HepG2 (cell line): Measurements from ENCODE around the gene C2orf80. TPM values are rescaled to one million over a fixed set of nuclear protein-coding genes. Genes with fewer than 3 reads are reported as not detected.
A peak's percentile ranks its signal among the peaks of the same experiment; 100 is the strongest.

ENCODE experiments used
- ATAC-seq: fragments of 200-7000 bp; cut with Tn5 transposase; 3 replicates; pipeline ENCODE4 v1.9.1; 2020; ENCODE audit warnings: mild to moderate bottlenecking, moderate library complexity
- BruUV-seq: library from RNA; stranded (reverse); fragments of 400-500 nt; replicated peaks from 2 replicates; lab custom pipeline; 2021; lab: Mats Ljungman, UMichigan
- CTCF ChIA-PET: fragments of 300-600 bp; formaldehyde crosslinking; extraction: SDS; loops from one replicate; lab custom pipeline; 2021; ENCODE audit warnings: low total read pairs, inconsistent platforms, low intra/inter-chr PET ratio; lab: Yijun Ruan, JAX
- POLR2A ChIA-PET: fragments of 350-600 bp; sonication (Branson Sonifier 250); formaldehyde crosslinking; loops from one replicate; lab custom pipeline; 2020; ENCODE audit warnings: antibody characterized with exemption, inconsistent platforms; lab: Yijun Ruan, JAX
- DNase-seq: peaks from one replicate; pipeline ENCODE4 v3.0.0-alpha.2; 2015; ENCODE audit warnings: low spot score
- FAIRE-seq: peaks from 3 replicates; lab custom pipeline; 2011; peaks lifted over from hg19 to GRCh38; lab: Jason Lieb, UNC
- H2AFZ ChIP-seq: one replicate; pipeline ENCODE4 v1.6.1; 2011; ENCODE audit warnings: low read length, inconsistent platforms
- H3K27ac ChIP-seq: fragments of 300-600 bp; 3 replicates; pipeline ENCODE4 v1.8.0; 2011; ENCODE audit warnings: mixed run types, mild to moderate bottlenecking, mixed read lengths, low read length, inconsistent platforms; ENCODE audit not compliant: insufficient read depth; ENCODE audit errors: extremely low read length
- H3K27me3 ChIP-seq, 2 experiments: fragments of 200-600 bp in 1 of 2; 2 replicates in 1 of 2; 3 replicates in 1 of 2; pipeline versions ENCODE4 v1.6.0 to v1.8.0; 2011; ENCODE audit warnings: low read length in 2 of 2, mild to moderate bottlenecking in 2 of 2, moderate library complexity in 2 of 2, inconsistent platforms in 1 of 2; ENCODE audit not compliant: insufficient read depth in 2 of 2, control insufficient read depth in 1 of 2
- H3K36me3 ChIP-seq, 2 experiments: fragments of 200-600 bp in 1 of 2; replicated peaks in 1 of 2; 2 replicates in 1 of 2; 3 replicates in 1 of 2; pipeline versions ENCODE4 v1.5.1 to v1.8.0; 2011; ENCODE audit warnings: low read length in 2 of 2, inconsistent platforms in 1 of 2; ENCODE audit not compliant: insufficient read depth in 2 of 2, control insufficient read depth in 1 of 2
- H3K4me1 ChIP-seq: 2 replicates; pipeline ENCODE4 v1.5.1; 2012; ENCODE audit warnings: low read length, inconsistent platforms; ENCODE audit not compliant: insufficient read depth
- H3K4me2 ChIP-seq: 2 replicates; pipeline ENCODE4 v1.6.0; 2011; ENCODE audit warnings: low read depth, low read length, inconsistent platforms
- H3K4me3 ChIP-seq, 3 experiments: fragments of 200-600 bp in 1 of 3; sonication (generic), shearing (Covaris generic) in 1 of 3; replicated peaks in 1 of 3; 2 replicates each; pipeline ENCODE4 v1.5.1; 2011 to 2016; ENCODE audit warnings: low read length in 3 of 3, inconsistent platforms in 2 of 3, low read depth in 2 of 3, mild to moderate bottlenecking in 2 of 3, control low read depth in 1 of 3, mixed read lengths in 1 of 3; ENCODE audit not compliant: insufficient read depth in 1 of 3
- H3K79me2 ChIP-seq: one replicate; pipeline ENCODE4 v1.6.1; 2011; ENCODE audit warnings: low read length, inconsistent platforms; ENCODE audit not compliant: insufficient read depth
- H3K9ac ChIP-seq: 2 replicates; pipeline ENCODE4 v1.6.0; 2011; ENCODE audit warnings: mild to moderate bottlenecking, low read depth, low read length, inconsistent platforms; ENCODE audit not compliant: insufficient read depth
- H3K9me3 ChIP-seq: 2 replicates; pipeline ENCODE4 v1.5.1; 2012; ENCODE audit warnings: mild to moderate bottlenecking, low read length
- H4K20me1 ChIP-seq: 2 replicates; pipeline ENCODE4 v1.6.0; 2011; ENCODE audit warnings: inconsistent platforms, mild to moderate bottlenecking, low read length, moderate library complexity; ENCODE audit not compliant: insufficient read depth
- CHD4 ChIP-seq: fragments of 200-600 bp; sonication (generic); IDR thresholded peaks from 2 replicates; pipeline ENCODE4 v1.7.0; 2017; ENCODE audit warnings: mild to moderate bottlenecking, low read length, borderline replicate concordance
- CREB1 ChIP-seq, 2 experiments: fragments of 450-650 bp in 1 of 2; IDR thresholded peaks; 2 replicates each; pipeline ENCODE4 v1.6.1; 2016 to 2017; ENCODE audit warnings: control low read depth in 1 of 2, mild to moderate bottlenecking in 1 of 2, missing compliant biosample characterization in 1 of 2, missing genetic modification characterization in 1 of 2
- GABPA ChIP-seq, 2 experiments: IDR thresholded peaks; 2 replicates each; pipeline ENCODE4 v1.6.1; 2011 to 2016; ENCODE audit warnings: low read depth in 2 of 2, low read length in 1 of 2, missing biosample characterization in 1 of 2, missing genetic modification characterization in 1 of 2
- HNF4G ChIP-seq, 2 experiments: sonication (generic) in 1 of 2; formaldehyde crosslinking in 1 of 2; IDR thresholded peaks; 2 replicates each; pipeline versions ENCODE4 v1.4.0 to v1.6.1; 2011 to 2020; ENCODE audit warnings: borderline replicate concordance in 2 of 2, low read depth in 2 of 2, mild to moderate bottlenecking in 2 of 2, low read length in 1 of 2, missing genetic modification reagents in 1 of 2, moderate library complexity in 1 of 2
- RNF2 ChIP-seq: fragments of 450-650 bp; conservative IDR thresholded peaks from 2 replicates; pipeline ENCODE4 v1.6.1; 2016; ENCODE audit warnings: low read depth
- SMAD1 ChIP-seq: sonication (generic); formaldehyde crosslinking; IDR thresholded peaks from 2 replicates; pipeline ENCODE4 v1.4.0; 2020; ENCODE audit warnings: missing genetic modification reagents, low read depth, mild to moderate bottlenecking, borderline replicate concordance
- WGBS: methylation state at CpG from one replicate; pipeline ENCODE4 v1.1.6; 2017; ENCODE audit warnings: low lambda C conversion rate; 5-methylcytosine and 5-hydroxymethylcytosine counted together
- in situ Hi-C: cut with HindIII; loops from 2 replicates; pipeline ENCODE4 v1.10.0; 2017; ENCODE audit warnings: low pct_unique_long_range_greater_than_20kb; ENCODE audit not compliant: extremely low pct_ligation_motif_present
- intact Hi-C: fragments of 100-400 bp; cut with micrococcal nuclease; formaldehyde crosslinking; loops from one replicate; pipeline ENCODE4 v1.10.0; 2022; ENCODE audit not compliant: unreplicated experiment
- polyA plus RNA-seq, 8 experiments: library from polyadenylated mRNA; depleted of rRNA in 3 of 8; stranded (reverse) in 7 of 8; unstranded in 1 of 8; fragments of >200 nt; fragmentation: Illumina TruSeq in 4 of 8; extraction: Trizol in 4 of 8; gene quantifications; 2 replicates each; pipeline versions ENCODE4 v1.2.1 to v1.2.3, GENCODE V29; 2011 to 2016; ENCODE audit warnings: low read depth in 4 of 8, missing spikeins in 1 of 8, mixed read lengths in 1 of 8; ENCODE audit not compliant: insufficient read depth in 1 of 8
- total RNA-seq, 5 experiments: library from RNA; depleted of rRNA; stranded (reverse); fragments of >200 nt; fragmentation: Illumina TruSeq; extraction: Trizol; gene quantifications; 2 replicates each; pipeline ENCODE4 v1.2.3, GENCODE V29; 2016; ENCODE audit warnings: low read depth in 1 of 5
- TF ChIP-seq, protein P1 (sequence below): sonication (generic); formaldehyde crosslinking; IDR thresholded peaks from 2 replicates; pipeline ENCODE4 v1.5.1; 2020; ENCODE audit warnings: missing genetic modification reagents, mild to moderate bottlenecking, borderline replicate concordance

C2orf80 gene
- total and polyA plus RNA-seq, 2 of the 13 experiments (the other 11 are each of a cell fraction or from before 2014, with no cell fraction given): not detected

DNA sequence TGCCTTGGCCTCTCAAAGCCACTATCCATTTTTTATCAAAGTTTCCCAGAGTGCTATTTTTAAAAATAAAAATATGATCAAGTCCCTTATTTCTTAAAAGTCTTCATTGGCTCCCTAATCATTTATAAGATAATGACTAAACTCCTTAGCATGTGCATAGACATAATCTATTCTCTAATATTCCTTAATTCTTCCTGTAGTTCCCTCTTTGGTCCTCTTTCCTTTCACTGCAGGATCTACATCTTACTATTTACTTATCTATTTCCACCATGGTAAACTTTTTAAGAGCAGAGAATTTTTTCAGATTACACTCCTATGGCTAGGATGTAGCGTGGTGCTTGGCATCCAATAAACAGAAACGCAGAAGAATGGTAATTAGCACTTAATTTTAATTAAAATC lies 46.0 kb upstream of the C2orf80 start (continued):
- TF ChIP-seq, protein P1, sequence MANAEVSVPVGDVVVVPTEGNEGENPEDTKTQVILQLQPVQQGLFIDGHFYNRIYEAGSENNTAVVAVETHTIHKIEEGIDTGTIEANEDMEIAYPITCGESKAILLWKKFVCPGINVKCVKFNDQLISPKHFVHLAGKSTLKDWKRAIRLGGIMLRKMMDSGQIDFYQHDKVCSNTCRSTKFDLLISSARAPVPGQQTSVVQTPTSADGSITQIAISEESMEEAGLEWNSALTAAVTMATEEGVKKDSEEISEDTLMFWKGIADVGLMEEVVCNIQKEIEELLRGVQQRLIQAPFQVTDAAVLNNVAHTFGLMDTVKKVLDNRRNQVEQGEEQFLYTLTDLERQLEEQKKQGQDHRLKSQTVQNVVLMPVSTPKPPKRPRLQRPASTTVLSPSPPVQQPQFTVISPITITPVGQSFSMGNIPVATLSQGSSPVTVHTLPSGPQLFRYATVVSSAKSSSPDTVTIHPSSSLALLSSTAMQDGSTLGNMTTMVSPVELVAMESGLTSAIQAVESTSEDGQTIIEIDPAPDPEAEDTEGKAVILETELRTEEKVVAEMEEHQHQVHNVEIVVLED (CRISPR knock-in tag): no peak
- no peak for TF ChIP-seq CHD4
- no peak for TF ChIP-seq SMAD1
- no peak for TF ChIP-seq RNF2

DNA sequence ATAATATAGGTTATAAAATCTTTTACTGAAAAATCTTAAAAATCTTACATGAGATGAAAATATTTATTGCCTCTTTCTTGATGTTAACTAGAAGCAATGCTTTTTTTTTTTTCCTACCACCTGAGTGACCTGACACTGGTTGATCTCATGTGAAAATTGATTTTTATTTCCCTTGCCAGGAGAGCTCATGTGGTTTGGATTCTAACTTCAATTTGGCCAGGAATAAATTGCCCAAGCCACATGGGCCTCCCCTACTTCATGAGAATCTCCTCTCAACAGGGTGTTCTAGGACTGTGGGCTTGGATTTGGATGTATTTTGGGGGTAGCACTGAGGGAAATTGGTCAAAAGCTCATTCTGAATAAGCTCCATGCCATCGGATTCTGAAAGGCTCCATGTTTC lies 45.0 kb upstream of the C2orf80 start:
- POLR2A ChIA-PET: interaction anchor here (1.0 to 2.1 kb wide), 2 partner anchors 11 to 19 kb away, joined by 4 to 9 read pairs; partner anchors contain the start of gene IDH1
- intact Hi-C loops: no loop called here

More for the DNA sequence above, 45.0 kb upstream of the C2orf80 start:
- CTCF ChIA-PET: no interaction called here
- no peaks in the 10 kb centered on the region for H3K9me3 ChIP-seq
- H2AFZ ChIP-seq: no peak overlapping the region
- no peaks in the 10 kb centered on the region for H4K20me1 ChIP-seq
- H3K4me3 ChIP-seq: no peak overlapping the region
- H3K4me2 ChIP-seq: no peak overlapping the region
- DNase-seq: no peak
- peaks cover 4 to 23% of the 10 kb centered on the region in 2 experiments for H3K36me3 ChIP-seq
- no peak for FAIRE-seq
- H3K79me2 ChIP-seq: no peaks in the 10 kb centered on the region
- no peaks in the 10 kb centered on the region for H3K4me1 ChIP-seq
- BruUV-seq: no TSS peak
- H3K9ac ChIP-seq: no peak overlapping the region
- H3K27ac ChIP-seq: no peak overlapping the region
- peak; percentile 46 for ATAC-seq
- TF ChIP-seq CREB1 (IDR thresholded peaks at IDR 0.05) (no peak), CREB1 (CRISPR knock-in tag; IDR thresholded peaks at IDR 0.05) (0 out of 2 replicates have a peak, but pooled peaks have one; percentile 29), GABPA (IDR thresholded peaks at IDR 0.05; ENCODE audit: low read depth, low read length) (no peak), GABPA (CRISPR knock-in tag; IDR thresholded peaks at IDR 0.05; ENCODE audit: low read depth) (no peak), HNF4G (IDR thresholded peaks at IDR 0.05; ENCODE audit: borderline replicate concordance, low read depth, low read length) (0 out of 2 replicates have a peak, but pooled peaks have one; percentile 9), HNF4G (CRISPR knock-in tag; IDR thresholded peaks at IDR 0.05; ENCODE audit: borderline replicate concordance, low read depth) (no peak)
- H3K27me3 ChIP-seq: no peaks in the 10 kb centered on the region
- in situ Hi-C loops: no loop called here
- 83% methylated on average over 1 of the region's 1 CpG for WGBS
